GM18907 (cell line): ENCODE measurements around the gene TUBGCP2.
A peak's percentile ranks its signal among the peaks of the same experiment; 100 is the strongest.
"Not testable (repeated sequence)": the region's sequence is repeated elsewhere in the genome, so short reads cannot be mapped to it uniquely, and the experiment has no call there.

Source experiments
- ATAC-seq: cut with Tn5 transposase; IDR thresholded peaks from one replicate; pipeline ENCODE4 v1.9.1; 2021; ENCODE audit warnings: mild to moderate bottlenecking, moderate library complexity; ENCODE audit not compliant: unreplicated experiment

TUBGCP2 gene

GRCh38 chr10:133267829-133268228 lies 40.8 kb downstream of the TUBGCP2 start:
- ATAC-seq, result no peak

- ATAC-seq, result no peak
These were observed 41.4 kb downstream of the TUBGCP2 start for GRCh38 chr10:133267293-133267692.

- ATAC-seq, result no peak
These were observed 42.4 kb downstream of the TUBGCP2 start for GRCh38 chr10:133266056-133266795.

- not testable (repeated sequence) for ATAC-seq
These were observed 43.6 kb downstream of the TUBGCP2 start for GRCh38 chr10:133265052-133265451.

GRCh38 chr10:133264461-133264860 lies 44.2 kb downstream of the TUBGCP2 start:
- no peak for ATAC-seq

- ATAC-seq, result no peak
These were observed 45.0 kb downstream of the TUBGCP2 start for GRCh38 chr10:133263674-133264073.

GRCh38 chr10:133262696-133263095 lies 46.0 kb downstream of the TUBGCP2 start:
- no peak for ATAC-seq

- ATAC-seq, result peak; percentile 41
These were observed 46.8 kb downstream of the TUBGCP2 start for GRCh38 chr10:133261726-133262325.

- peak; percentile 51 for ATAC-seq
These were observed 47.6 kb downstream of the TUBGCP2 start for GRCh38 chr10:133260895-133261725.

GRCh38 chr10:133259602-133259989 lies 49.1 kb downstream of the TUBGCP2 start:
- no peak for ATAC-seq

- no peak for ATAC-seq
These were observed 49.7 kb downstream of the TUBGCP2 start for GRCh38 chr10:133258818-133259601.

GRCh38 chr10:133258066-133258817 lies 50.4 kb downstream of the TUBGCP2 start:
- no peak for ATAC-seq

GRCh38 chr10:133257489-133258065 lies 51.1 kb downstream of the TUBGCP2 start:
- ATAC-seq, result no peak

- ATAC-seq, result no peak
These were observed 53.3 kb downstream of the TUBGCP2 start for GRCh38 chr10:133255323-133255722.

GRCh38 chr10:133254421-133255120 lies 54.1 kb downstream of the TUBGCP2 start:
- ATAC-seq, result no peak

- no peak for ATAC-seq
These were observed 55.2 kb downstream of the TUBGCP2 start for GRCh38 chr10:133253361-133253955.

GRCh38 chr10:133252223-133252552 lies 56.5 kb downstream of the TUBGCP2 start:
- no peak for ATAC-seq

GRCh38 chr10:133251388-133252222 lies 57.1 kb downstream of the TUBGCP2 start:
- no peak for ATAC-seq
